ENCODE measurements around the gene SNAPC5. TPM values are rescaled to one million over a fixed set of nuclear protein-coding genes. Genes with fewer than 3 reads are reported as not detected.

Gene SNAPC5
- total RNA-seq, 1 experiment from 2014 or later, result 36.4 TPM

GRCh38 chr15:66524838-66525237 lies 27.3 kb upstream of the SNAPC5 start:
- ChIA-PET POLR2A (no interaction called here), CTCF (no interaction called here)
- intact Hi-C loops (cut with micrococcal nuclease; ENCODE audit: unreplicated experiment) (no loop called here), in situ Hi-C loops (cut with HindIII; ENCODE audit: low pct_unique_long_range_greater_than_20kb, low sequenced_read_pairs) (no loop called here)
- H3K9me3 ChIP-seq (ENCODE audit: control insufficient read depth, insufficient read depth, low read depth, low read length), result no peaks in the 10 kb centered on the region
- no peaks in the 10 kb centered on the region for H3K27me3 ChIP-seq (ENCODE audit: control insufficient read depth, insufficient read depth, low read length)
- DNase-seq (ENCODE audit: low read depth, low spot score) (no peak), ATAC-seq (no peak)
- no peak for TF ChIP-seq CTCF (IDR thresholded peaks at IDR 0.05)
- no peak for TF ChIP-seq TCF7L2 (IDR thresholded peaks at IDR 0.05; ENCODE audit: low read depth, low read length)
- no peak for TF ChIP-seq REST (IDR thresholded peaks at IDR 0.05; ENCODE audit: insufficient read depth in 1 of 2, low read depth in 2 of 2, low read length in 1 of 2)
- TF ChIP-seq SIN3A (IDR thresholded peaks at IDR 0.05; ENCODE audit: borderline replicate concordance, insufficient read depth, low read depth, low read length), result no peak
- no peak for TF ChIP-seq POLR2AphosphoS5 (IDR thresholded peaks at IDR 0.05; ENCODE audit: low read depth, low read length)
- H3K4me1 ChIP-seq (ENCODE audit: control insufficient read depth, insufficient read depth, low read length), result no peaks in the 10 kb centered on the region
- BruUV-seq (replicated peaks), result no TSS peak
- H3K27ac ChIP-seq (ENCODE audit: low read length), result no peak overlapping the region
- H3K36me3 ChIP-seq (ENCODE audit: control insufficient read depth, insufficient read depth, low read length), result peaks cover 10% of the 10 kb centered on the region; the same call in 1 of the 2 replicates
- H3K4me3 ChIP-seq (ENCODE audit: low read depth in 2 of 2, low read length in 2 of 2), result no peak overlapping the region

GRCh38 chr15:66523926-66524325 lies 26.4 kb upstream of the SNAPC5 start:
- no peak for ATAC-seq
- peaks cover 7% of the 10 kb centered on the region; the same call in 1 of the 2 replicates for H3K36me3 ChIP-seq (ENCODE audit: control insufficient read depth, insufficient read depth, low read length)
- H3K27me3 ChIP-seq (ENCODE audit: control insufficient read depth, insufficient read depth, low read length), result no peaks in the 10 kb centered on the region
- TF ChIP-seq REST (IDR thresholded peaks at IDR 0.05; ENCODE audit: insufficient read depth in 1 of 2, low read depth in 2 of 2, low read length in 1 of 2) (no peak), CTCF (IDR thresholded peaks at IDR 0.05) (no peak), TCF7L2 (IDR thresholded peaks at IDR 0.05; ENCODE audit: low read depth, low read length) (no peak), SIN3A (IDR thresholded peaks at IDR 0.05; ENCODE audit: borderline replicate concordance, insufficient read depth, low read depth, low read length) (no peak), POLR2AphosphoS5 (IDR thresholded peaks at IDR 0.05; ENCODE audit: low read depth, low read length) (no peak)
- no TSS peak for BruUV-seq (replicated peaks)
- DNase-seq (ENCODE audit: low read depth, low spot score), result no peak
- intact Hi-C loops (cut with micrococcal nuclease; ENCODE audit: unreplicated experiment), result no loop called here
- in situ Hi-C loops (cut with HindIII; ENCODE audit: low pct_unique_long_range_greater_than_20kb, low sequenced_read_pairs), result no loop called here
- H3K4me3 ChIP-seq (ENCODE audit: low read depth in 2 of 2, low read length in 2 of 2), result no peak overlapping the region
- no peaks in the 10 kb centered on the region for H3K9me3 ChIP-seq (ENCODE audit: control insufficient read depth, insufficient read depth, low read depth, low read length)
- ChIA-PET POLR2A (no interaction called here), CTCF (no interaction called here)
- no peaks in the 10 kb centered on the region for H3K4me1 ChIP-seq (ENCODE audit: control insufficient read depth, insufficient read depth, low read length)
- H3K27ac ChIP-seq (ENCODE audit: low read length), result no peak overlapping the region
